Caco-2 (cell line): ENCODE measurements around the gene GAREM2. TPM values are rescaled to one million over a fixed set of nuclear protein-coding genes. Genes with fewer than 3 reads are reported as not detected.

Source experiments
- BruUV-seq: library from RNA; stranded (reverse); fragments of 400-500 nt; replicated peaks from 2 replicates; lab custom pipeline; 2021; lab: Mats Ljungman, UMichigan
- CTCF ChIA-PET: fragments of 300-600 bp; sonication (Branson Sonifier 250); formaldehyde crosslinking; loops from one replicate; lab custom pipeline; 2022; ENCODE audit warnings: antibody characterized with exemption; lab: Charles Lee
- POLR2A ChIA-PET: fragments of 300-600 bp; sonication (Branson Sonifier 250); formaldehyde crosslinking; loops from one replicate; lab custom pipeline; 2022; ENCODE audit warnings: antibody characterized with exemption; lab: Charles Lee
- DNase-seq, 2 experiments: peaks; one replicate each; pipeline versions ENCODE4 v3.0.0 to v3.0.0-alpha.2; 2020 to 2022
- H3K27me3 ChIP-seq: replicated peaks from 2 replicates; pipeline ENCODE4 v1.6.0; 2011; ENCODE audit warnings: low read length; ENCODE audit not compliant: control insufficient read depth, insufficient read depth
- H3K36me3 ChIP-seq: 2 replicates; pipeline ENCODE4 v1.5.1; 2011; ENCODE audit warnings: low read length; ENCODE audit not compliant: control insufficient read depth, insufficient read depth
- H3K4me1 ChIP-seq: fragments of 250-450 bp; sonication (Bioruptor Pico); 2 replicates; pipeline ENCODE4 v1.5.1; 2020; ENCODE audit warnings: mild to moderate bottlenecking
- H3K4me3 ChIP-seq: 2 replicates; pipeline ENCODE4 v1.5.1; 2011; ENCODE audit warnings: low read depth, mild to moderate bottlenecking, control low read depth, low read length
- H3K9me3 ChIP-seq: fragments of 250-450 bp; sonication (Bioruptor Pico); 2 replicates; pipeline ENCODE4 v1.5.1; 2020; ENCODE audit warnings: mild to moderate bottlenecking, moderate library complexity
- H3K27ac Mint-ChIP-seq: one replicate; pipeline ENCODE4 v1.8.0; 2022; ENCODE audit warnings: mixed read lengths; ENCODE audit not compliant: unreplicated experiment
- H3K27me3 Mint-ChIP-seq: one replicate; pipeline ENCODE4 v1.8.0; 2022; ENCODE audit warnings: mixed read lengths; ENCODE audit not compliant: insufficient read depth, unreplicated experiment
- H3K36me3 Mint-ChIP-seq: one replicate; pipeline ENCODE4 v1.8.0; 2022; ENCODE audit warnings: mild to moderate bottlenecking, mixed read lengths; ENCODE audit not compliant: insufficient read depth, unreplicated experiment
- H3K4me1 Mint-ChIP-seq: one replicate; pipeline ENCODE4 v1.8.0; 2022; ENCODE audit warnings: low read depth, mixed read lengths; ENCODE audit not compliant: unreplicated experiment
- H3K4me3 Mint-ChIP-seq: one replicate; pipeline ENCODE4 v1.8.0; 2022; ENCODE audit warnings: mild to moderate bottlenecking, moderate library complexity, mixed read lengths; ENCODE audit not compliant: unreplicated experiment
- H3K9me3 Mint-ChIP-seq: one replicate; pipeline ENCODE4 v1.8.0; 2022; ENCODE audit warnings: mixed read lengths; ENCODE audit not compliant: unreplicated experiment
- CTCF ChIP-seq, 2 experiments: fragments of 200-600 bp in 1 of 2; IDR thresholded peaks; 1 replicate in 1 of 2; 2 replicates in 1 of 2; pipeline versions ENCODE4 v1.5.1 to v1.8.0; 2011 to 2022; ENCODE audit warnings: antibody characterized with exemption in 1 of 2, control low read depth in 1 of 2, inconsistent platforms in 1 of 2, low read depth in 1 of 2, low read length in 1 of 2, mild to moderate bottlenecking in 1 of 2, moderate library complexity in 1 of 2; ENCODE audit not compliant: insufficient read depth in 1 of 2, severe bottlenecking in 1 of 2, unreplicated experiment in 1 of 2
- intact Hi-C: fragments of 100-400 bp; cut with micrococcal nuclease; formaldehyde crosslinking; loops from one replicate; pipeline ENCODE4 v1.10.0; 2022; ENCODE audit not compliant: unreplicated experiment
- total RNA-seq: library from RNA; stranded (reverse); gene quantifications from 2 replicates; pipeline ENCODE4 v1.2.3, GENCODE V29; 2022

The GAREM2 gene
- total RNA-seq, 1 experiment from 2014 or later, result 23.6 TPM

GRCh38 chr2:26157580-26157979 lies 15.3 kb upstream of the GAREM2 start:
- H3K4me1 ChIP-seq, result no peaks in the 10 kb centered on the region
- Mint-ChIP-seq H3K4me3 (no peak overlapping the region), H3K36me3 (no peaks in the 10 kb centered on the region), H3K4me1 (no peaks in the 10 kb centered on the region), H3K9me3 (no peaks in the 10 kb centered on the region), H3K27ac (no peak overlapping the region), H3K27me3 (no peaks in the 10 kb centered on the region)
- ChIA-PET POLR2A (no interaction called here), CTCF (no interaction called here)
- BruUV-seq, result no TSS peak
- no peaks in the 10 kb centered on the region for H3K27me3 ChIP-seq
- DNase-seq, result no peak
- H3K9me3 ChIP-seq, result peaks cover 9% of the 10 kb centered on the region; the same call in 1 of the 2 replicates
- H3K36me3 ChIP-seq, result no peaks in the 10 kb centered on the region
- TF ChIP-seq CTCF (IDR thresholded peaks at IDR 0.05; ENCODE audit: insufficient read depth in 1 of 2, low read depth in 1 of 2, low read length in 1 of 2, severe bottlenecking in 1 of 2, unreplicated experiment in 1 of 2), result no peak
- intact Hi-C loops, result no loop called here
- H3K4me3 ChIP-seq, result no peak overlapping the region

- Mint-ChIP-seq H3K9me3 (no peaks in the 10 kb centered on the region), H3K4me1 (no peaks in the 10 kb centered on the region), H3K36me3 (no peaks in the 10 kb centered on the region), H3K4me3 (no peak overlapping the region), H3K27ac (no peak overlapping the region), H3K27me3 (peaks cover 3% of the 10 kb centered on the region)
- intact Hi-C loops, result no loop called here
- POLR2A ChIA-PET, result no interaction called here
- H3K4me3 ChIP-seq, result no peak overlapping the region
- no peaks in the 10 kb centered on the region for H3K27me3 ChIP-seq
- H3K36me3 ChIP-seq, result no peaks in the 10 kb centered on the region
- H3K4me1 ChIP-seq, result no peaks in the 10 kb centered on the region
- CTCF ChIA-PET, result no interaction called here
- BruUV-seq, result no TSS peak
- peak in 1 of 2 experiments; percentile 10 for DNase-seq
- no peak for TF ChIP-seq CTCF (IDR thresholded peaks at IDR 0.05; ENCODE audit: insufficient read depth in 1 of 2, low read depth in 1 of 2, low read length in 1 of 2, severe bottlenecking in 1 of 2, unreplicated experiment in 1 of 2)
- H3K9me3 ChIP-seq, result no peaks in the 10 kb centered on the region
Measured at GRCh38 chr2:26161926-26162325, 11.0 kb upstream of the GAREM2 start.

GRCh38 chr2:26162963-26163362 lies 9.9 kb upstream of the GAREM2 start:
- Histone ChIP-seq H3K4me3 (no peak overlapping the region), H3K36me3 (no peaks in the 10 kb centered on the region)

More at GRCh38 chr2:26162963-26163362, 9.9 kb upstream of the GAREM2 start:
- Mint-ChIP-seq H3K27me3 (peaks cover 3% of the 10 kb centered on the region), H3K27ac (no peak overlapping the region), H3K36me3 (no peaks in the 10 kb centered on the region), H3K4me1 (no peaks in the 10 kb centered on the region), H3K9me3 (no peaks in the 10 kb centered on the region), H3K4me3 (no peak overlapping the region)
- POLR2A ChIA-PET, result no interaction called here
- CTCF ChIA-PET, result no interaction called here
- Histone ChIP-seq H3K4me1 (no peaks in the 10 kb centered on the region), H3K9me3 (no peaks in the 10 kb centered on the region), H3K27me3 (no peaks in the 10 kb centered on the region)
- no peak for DNase-seq
- intact Hi-C loops, result no loop called here
- TF ChIP-seq CTCF (IDR thresholded peaks at IDR 0.05; ENCODE audit: insufficient read depth in 1 of 2, low read depth in 1 of 2, low read length in 1 of 2, severe bottlenecking in 1 of 2, unreplicated experiment in 1 of 2), result no peak
- BruUV-seq, result no TSS peak
